Caco-2 (cell line): ENCODE results near the gene L3MBTL4. TPM values are rescaled to one million over a fixed set of nuclear protein-coding genes. Genes with fewer than 3 reads are reported as not detected.
A peak's percentile ranks its signal among the peaks of the same experiment; 100 is the strongest.

Experiments
- BruUV-seq: library from RNA; stranded (reverse); fragments of 400-500 nt; replicated peaks from 2 replicates; lab custom pipeline; 2021; lab: Mats Ljungman, UMichigan
- CTCF ChIA-PET: fragments of 300-600 bp; sonication (Branson Sonifier 250); formaldehyde crosslinking; loops from one replicate; lab custom pipeline; 2022; ENCODE audit warnings: antibody characterized with exemption; lab: Charles Lee
- POLR2A ChIA-PET: fragments of 300-600 bp; sonication (Branson Sonifier 250); formaldehyde crosslinking; loops from one replicate; lab custom pipeline; 2022; ENCODE audit warnings: antibody characterized with exemption; lab: Charles Lee
- DNase-seq, 2 experiments: peaks; one replicate each; pipeline versions ENCODE4 v3.0.0 to v3.0.0-alpha.2; 2020 to 2022
- H3K27me3 ChIP-seq: replicated peaks from 2 replicates; pipeline ENCODE4 v1.6.0; 2011; ENCODE audit warnings: low read length; ENCODE audit not compliant: control insufficient read depth, insufficient read depth
- H3K36me3 ChIP-seq: 2 replicates; pipeline ENCODE4 v1.5.1; 2011; ENCODE audit warnings: low read length; ENCODE audit not compliant: control insufficient read depth, insufficient read depth
- H3K4me1 ChIP-seq: fragments of 250-450 bp; sonication (Bioruptor Pico); 2 replicates; pipeline ENCODE4 v1.5.1; 2020; ENCODE audit warnings: mild to moderate bottlenecking
- H3K4me3 ChIP-seq: 2 replicates; pipeline ENCODE4 v1.5.1; 2011; ENCODE audit warnings: low read depth, mild to moderate bottlenecking, control low read depth, low read length
- H3K9me3 ChIP-seq: fragments of 250-450 bp; sonication (Bioruptor Pico); 2 replicates; pipeline ENCODE4 v1.5.1; 2020; ENCODE audit warnings: mild to moderate bottlenecking, moderate library complexity
- H3K27ac Mint-ChIP-seq: one replicate; pipeline ENCODE4 v1.8.0; 2022; ENCODE audit warnings: mixed read lengths; ENCODE audit not compliant: unreplicated experiment
- H3K27me3 Mint-ChIP-seq: one replicate; pipeline ENCODE4 v1.8.0; 2022; ENCODE audit warnings: mixed read lengths; ENCODE audit not compliant: insufficient read depth, unreplicated experiment
- H3K36me3 Mint-ChIP-seq: one replicate; pipeline ENCODE4 v1.8.0; 2022; ENCODE audit warnings: mild to moderate bottlenecking, mixed read lengths; ENCODE audit not compliant: insufficient read depth, unreplicated experiment
- H3K4me1 Mint-ChIP-seq: one replicate; pipeline ENCODE4 v1.8.0; 2022; ENCODE audit warnings: low read depth, mixed read lengths; ENCODE audit not compliant: unreplicated experiment
- H3K4me3 Mint-ChIP-seq: one replicate; pipeline ENCODE4 v1.8.0; 2022; ENCODE audit warnings: mild to moderate bottlenecking, moderate library complexity, mixed read lengths; ENCODE audit not compliant: unreplicated experiment
- H3K9me3 Mint-ChIP-seq: one replicate; pipeline ENCODE4 v1.8.0; 2022; ENCODE audit warnings: mixed read lengths; ENCODE audit not compliant: unreplicated experiment
- CTCF ChIP-seq, 2 experiments: fragments of 200-600 bp in 1 of 2; IDR thresholded peaks; 1 replicate in 1 of 2; 2 replicates in 1 of 2; pipeline versions ENCODE4 v1.5.1 to v1.8.0; 2011 to 2022; ENCODE audit warnings: antibody characterized with exemption in 1 of 2, control low read depth in 1 of 2, inconsistent platforms in 1 of 2, low read depth in 1 of 2, low read length in 1 of 2, mild to moderate bottlenecking in 1 of 2, moderate library complexity in 1 of 2; ENCODE audit not compliant: insufficient read depth in 1 of 2, severe bottlenecking in 1 of 2, unreplicated experiment in 1 of 2
- intact Hi-C: fragments of 100-400 bp; cut with micrococcal nuclease; formaldehyde crosslinking; loops from one replicate; pipeline ENCODE4 v1.10.0; 2022; ENCODE audit not compliant: unreplicated experiment
- total RNA-seq: library from RNA; stranded (reverse); gene quantifications from 2 replicates; pipeline ENCODE4 v1.2.3, GENCODE V29; 2022

The L3MBTL4 gene
- total RNA-seq, 1 experiment from 2014 or later: 0.23 TPM

DNA sequence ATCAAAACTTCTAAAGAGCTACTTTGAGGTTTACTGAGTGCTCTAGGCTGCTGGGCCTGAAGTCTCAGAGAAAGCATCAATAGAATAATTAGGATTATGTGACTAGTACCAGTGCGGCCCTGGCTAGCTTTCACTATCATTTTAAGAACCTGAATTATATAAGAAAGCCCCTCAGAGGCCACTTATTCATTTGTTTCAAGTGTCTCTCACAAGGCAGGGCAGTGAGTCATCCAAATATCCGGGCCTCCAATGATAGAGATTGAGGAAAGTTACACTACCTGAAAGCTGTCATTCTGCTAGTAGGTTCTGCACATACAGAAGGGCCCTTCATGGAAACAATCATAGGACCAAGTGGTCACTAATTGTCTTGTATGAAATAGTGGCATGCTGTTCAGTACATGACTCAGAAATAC, 193.1 kb downstream of the L3MBTL4 start:
- H3K27me3 Mint-ChIP-seq: peaks cover 2% of the 10 kb centered on the region
- BruUV-seq: no TSS peak
- H3K27ac Mint-ChIP-seq: no peak overlapping the region
- ChIA-PET CTCF (no interaction called here), POLR2A (no interaction called here)
- no peaks in the 10 kb centered on the region for H3K9me3 ChIP-seq
- no peaks in the 10 kb centered on the region for H3K4me1 ChIP-seq
- no peaks in the 10 kb centered on the region for H3K4me1 Mint-ChIP-seq
- TF ChIP-seq CTCF (IDR thresholded peaks at IDR 0.05; ENCODE audit: insufficient read depth in 1 of 2, low read depth in 1 of 2, low read length in 1 of 2, severe bottlenecking in 1 of 2, unreplicated experiment in 1 of 2): no peak
- intact Hi-C loops: no loop called here
- no peak for DNase-seq
- H3K4me3 ChIP-seq: no peak overlapping the region
- H3K27me3 ChIP-seq: no peaks in the 10 kb centered on the region
- H3K9me3 Mint-ChIP-seq: no peaks in the 10 kb centered on the region
- no peak overlapping the region for H3K4me3 Mint-ChIP-seq
- no peaks in the 10 kb centered on the region for H3K36me3 Mint-ChIP-seq
- H3K36me3 ChIP-seq: no peaks in the 10 kb centered on the region

- H3K36me3 Mint-ChIP-seq: no peaks in the 10 kb centered on the region
- Histone ChIP-seq H3K27me3 (no peaks in the 10 kb centered on the region), H3K9me3 (no peaks in the 10 kb centered on the region), H3K36me3 (no peaks in the 10 kb centered on the region), H3K4me3 (no peak overlapping the region), H3K4me1 (no peaks in the 10 kb centered on the region)
- ChIA-PET POLR2A (no interaction called here), CTCF (interaction anchor here (0.9 kb wide), 1 partner anchor 56 kb away, joined by 3 read pairs; no protein-coding TSS in a partner anchor)
- H3K9me3 Mint-ChIP-seq: no peaks in the 10 kb centered on the region
- no peak for TF ChIP-seq CTCF (IDR thresholded peaks at IDR 0.05; ENCODE audit: insufficient read depth in 1 of 2, low read depth in 1 of 2, low read length in 1 of 2, severe bottlenecking in 1 of 2, unreplicated experiment in 1 of 2)
- no peaks in the 10 kb centered on the region for H3K4me1 Mint-ChIP-seq
- no TSS peak for BruUV-seq
- no peak for DNase-seq
- intact Hi-C loops: no loop called here
- H3K27me3 Mint-ChIP-seq: peaks cover 2% of the 10 kb centered on the region
- no peak overlapping the region for H3K4me3 Mint-ChIP-seq
- H3K27ac Mint-ChIP-seq: no peak overlapping the region
Observed at GRCh38 chr18:6220129-6220528, 194.6 kb downstream of the L3MBTL4 start.

DNA sequence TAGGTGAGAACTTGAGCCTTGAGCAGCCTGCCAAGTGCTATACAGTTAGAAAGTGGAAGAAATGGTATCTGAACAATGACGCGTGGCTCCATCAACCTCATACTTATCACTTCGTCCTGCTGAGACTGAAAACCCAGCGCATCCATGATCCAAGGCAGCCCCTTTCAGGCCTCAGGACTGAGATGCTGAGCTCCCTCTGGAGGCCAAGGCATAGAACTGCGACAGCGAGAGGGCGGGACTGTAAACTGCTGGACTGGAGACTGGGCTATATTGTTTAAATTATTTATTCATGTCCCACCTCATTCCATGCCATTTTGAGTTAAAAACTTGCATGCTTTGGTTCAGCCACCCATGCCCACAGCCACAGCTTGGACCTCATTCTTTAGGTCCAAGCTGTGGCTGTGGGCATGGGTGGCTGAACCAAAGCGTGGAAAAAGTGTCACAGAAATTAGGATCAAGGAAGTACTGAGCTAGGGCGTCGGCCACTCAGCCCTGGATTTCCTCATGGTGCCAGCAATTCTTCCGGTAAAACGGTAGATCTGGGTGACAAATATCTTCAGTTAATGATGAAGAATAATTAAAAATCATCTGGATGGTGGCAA, 195.5 kb downstream of the L3MBTL4 start:
- Mint-ChIP-seq H3K36me3 (no peaks in the 10 kb centered on the region), H3K4me3 (no peak overlapping the region), H3K4me1 (no peaks in the 10 kb centered on the region), H3K9me3 (no peaks in the 10 kb centered on the region), H3K27me3 (peaks cover 2% of the 10 kb centered on the region), H3K27ac (no peak overlapping the region)
- no peaks in the 10 kb centered on the region for H3K4me1 ChIP-seq
- peak; percentile 44 to 65 for DNase-seq
- H3K36me3 ChIP-seq: no peaks in the 10 kb centered on the region
- no peaks in the 10 kb centered on the region for H3K27me3 ChIP-seq
- CTCF ChIA-PET: interaction anchor here (0.9 to 1.0 kb wide), 3 partner anchors 9 to 55 kb away, joined by 3 read pairs; no protein-coding TSS in a partner anchor
- no peaks in the 10 kb centered on the region for H3K9me3 ChIP-seq
- no TSS peak for BruUV-seq
- intact Hi-C loops: loop anchor here (1.0 kb wide), 2 partner anchors 340 to 351 kb away; no protein-coding TSS in a partner anchor
- POLR2A ChIA-PET: no interaction called here
- H3K4me3 ChIP-seq: no peak overlapping the region
- TF ChIP-seq CTCF (IDR thresholded peaks at IDR 0.05; ENCODE audit: insufficient read depth in 1 of 2, low read depth in 1 of 2, low read length in 1 of 2, severe bottlenecking in 1 of 2, unreplicated experiment in 1 of 2): peak; percentile 65 to 91
